ENCODE results near the gene XRN1. TPM values are rescaled to one million over a fixed set of nuclear protein-coding genes. Genes with fewer than 3 reads are reported as not detected.
"Not testable (repeated sequence)": the region's sequence is repeated elsewhere in the genome, so short reads cannot be mapped to it uniquely, and the experiment has no call there.

XRN1 gene
- total RNA-seq, 1 experiment from 2014 or later: 16.5 TPM

GRCh38 chr3:142424754-142425153 is 23.1 kb downstream of the XRN1 start:
- Histone ChIP-seq H3K9me3 (ENCODE audit: low read length) (no peaks in the 10 kb centered on the region), H3K4me2 (ENCODE audit: low read length) (no peak overlapping the region), H3K27me3 (ENCODE audit: low read length) (no peaks in the 10 kb centered on the region), H3F3A (ENCODE audit: low read length, unreplicated experiment) (no peaks in the 10 kb centered on the region), H3K9me2 (replicated peaks; ENCODE audit: low read length) (no peaks in the 10 kb centered on the region), H3K36me3 (ENCODE audit: low read depth, low read length) (no peaks in the 10 kb centered on the region), H4K20me1 (ENCODE audit: low read length) (no peaks in the 10 kb centered on the region), H2AFZ (ENCODE audit: low read length) (no peak overlapping the region), H3K9ac (ENCODE audit: low read length) (no peak overlapping the region), H3K27ac (ENCODE audit: low read length) (no peak overlapping the region), H3K79me2 (ENCODE audit: low read length) (no peaks in the 10 kb centered on the region), H3K4me3 (ENCODE audit: low read length) (no peak overlapping the region), H3K4me1 (ENCODE audit: insufficient read depth, low read length) (no peaks in the 10 kb centered on the region)
- BruUV-seq (replicated peaks): no TSS peak
- no peak for TF ChIP-seq EZH2 (IDR thresholded peaks at IDR 0.05; ENCODE audit: low read length, unreplicated experiment)
- DNase-seq: no peak
- ChIA-PET POLR2A (ENCODE audit: unreplicated experiment) (no interaction called here), CTCF (no interaction called here)
- ATAC-seq: no peak
- intact Hi-C loops (cut with micrococcal nuclease): no loop called here

GRCh38 chr3:142418926-142419592 is 28.8 kb downstream of the XRN1 start:
- Histone ChIP-seq H4K20me1 (ENCODE audit: low read length) (no peaks in the 10 kb centered on the region), H3K27me3 (ENCODE audit: low read length) (no peaks in the 10 kb centered on the region), H3K36me3 (ENCODE audit: low read depth, low read length) (peaks cover 6% of the 10 kb centered on the region; the same call in 1 of the 2 replicates), H3F3A (ENCODE audit: low read length, unreplicated experiment) (no peaks in the 10 kb centered on the region), H3K9me3 (ENCODE audit: low read length) (no peaks in the 10 kb centered on the region), H3K79me2 (ENCODE audit: low read length) (no peaks in the 10 kb centered on the region), H3K27ac (ENCODE audit: low read length) (no peak overlapping the region), H3K9ac (ENCODE audit: low read length) (no peak overlapping the region), H2AFZ (ENCODE audit: low read length) (no peak overlapping the region), H3K4me3 (ENCODE audit: low read length) (no peak overlapping the region), H3K9me2 (replicated peaks; ENCODE audit: low read length) (no peaks in the 10 kb centered on the region), H3K4me1 (ENCODE audit: insufficient read depth, low read length) (no peaks in the 10 kb centered on the region), H3K4me2 (ENCODE audit: low read length) (no peak overlapping the region)
- no peak for TF ChIP-seq EZH2phosphoT487 (IDR thresholded peaks at IDR 0.05; ENCODE audit: borderline replicate concordance, low read length)
- intact Hi-C loops (cut with micrococcal nuclease): no loop called here
- CTCF ChIA-PET: no interaction called here
- POLR2A ChIA-PET (ENCODE audit: unreplicated experiment): no interaction called here
- no peak for ATAC-seq
- no peak for DNase-seq
- no TSS peak for BruUV-seq (replicated peaks)

GRCh38 chr3:142417302-142417701 is 30.5 kb downstream of the XRN1 start:
- no TSS peak for BruUV-seq (replicated peaks)
- no peaks in the 10 kb centered on the region for H3F3A ChIP-seq (ENCODE audit: low read length, unreplicated experiment)
- H3K4me2 ChIP-seq (ENCODE audit: low read length): no peak overlapping the region
- no peak for ATAC-seq
- H2AFZ ChIP-seq (ENCODE audit: low read length): no peak overlapping the region
- ChIA-PET CTCF (no interaction called here), POLR2A (ENCODE audit: unreplicated experiment) (no interaction called here)
- H3K9me3 ChIP-seq (ENCODE audit: low read length): no peaks in the 10 kb centered on the region
- peaks cover 6% of the 10 kb centered on the region; the same call in 1 of the 2 replicates for H3K36me3 ChIP-seq (ENCODE audit: low read depth, low read length)
- H3K27me3 ChIP-seq (ENCODE audit: low read length): no peaks in the 10 kb centered on the region
- TF ChIP-seq EZH2phosphoT487 (IDR thresholded peaks at IDR 0.05; ENCODE audit: borderline replicate concordance, low read length): no peak
- no peak for TF ChIP-seq CTCF (conservative IDR thresholded peaks at IDR 0.05; ENCODE audit: low read depth, low read length)
- TF ChIP-seq EZH2 (IDR thresholded peaks at IDR 0.05; ENCODE audit: low read length, unreplicated experiment): no peak
- H3K79me2 ChIP-seq (ENCODE audit: low read length): no peaks in the 10 kb centered on the region
- no peak overlapping the region for H3K27ac ChIP-seq (ENCODE audit: low read length)
- H4K20me1 ChIP-seq (ENCODE audit: low read length): no peaks in the 10 kb centered on the region
- no peak for DNase-seq
- no peak overlapping the region for H3K9ac ChIP-seq (ENCODE audit: low read length)
- no peaks in the 10 kb centered on the region for H3K4me1 ChIP-seq (ENCODE audit: insufficient read depth, low read length)
- no peaks in the 10 kb centered on the region for H3K9me2 ChIP-seq (replicated peaks; ENCODE audit: low read length)
- intact Hi-C loops (cut with micrococcal nuclease): no loop called here
- H3K4me3 ChIP-seq (ENCODE audit: low read length): no peak overlapping the region

- H3K4me1 ChIP-seq (ENCODE audit: insufficient read depth, low read length); POLR2A ChIA-PET (ENCODE audit: unreplicated experiment); H3K4me3 ChIP-seq (ENCODE audit: low read length); H3K79me2 ChIP-seq (ENCODE audit: low read length); H3K4me2 ChIP-seq (ENCODE audit: low read length); H3F3A ChIP-seq (ENCODE audit: low read length, unreplicated experiment); H3K27ac ChIP-seq (ENCODE audit: low read length); H2AFZ ChIP-seq (ENCODE audit: low read length); BruUV-seq (replicated peaks); H3K9me3 ChIP-seq (ENCODE audit: low read length); H3K27me3 ChIP-seq (ENCODE audit: low read length); CTCF ChIA-PET; intact Hi-C loops (cut with micrococcal nuclease); H4K20me1 ChIP-seq (ENCODE audit: low read length); H3K9me2 ChIP-seq (replicated peaks; ENCODE audit: low read length); ATAC-seq; H3K9ac ChIP-seq (ENCODE audit: low read length): not testable (repeated sequence)
- DNase-seq: peak; percentile 6
- H3K36me3 ChIP-seq (ENCODE audit: low read depth, low read length): peaks cover 16% of the 10 kb centered on the region
Observed at GRCh38 chr3:142400537-142400936, 47.3 kb downstream of the XRN1 start.

Measured in PC-3 (cell line).